ENCODE data around the gene COG6. TPM values are rescaled to one million over a fixed set of nuclear protein-coding genes. Genes with fewer than 3 reads are reported as not detected.

COG6 gene
- total RNA-seq, 1 donor from 2014 or later, result 36.2 TPM

DNA sequence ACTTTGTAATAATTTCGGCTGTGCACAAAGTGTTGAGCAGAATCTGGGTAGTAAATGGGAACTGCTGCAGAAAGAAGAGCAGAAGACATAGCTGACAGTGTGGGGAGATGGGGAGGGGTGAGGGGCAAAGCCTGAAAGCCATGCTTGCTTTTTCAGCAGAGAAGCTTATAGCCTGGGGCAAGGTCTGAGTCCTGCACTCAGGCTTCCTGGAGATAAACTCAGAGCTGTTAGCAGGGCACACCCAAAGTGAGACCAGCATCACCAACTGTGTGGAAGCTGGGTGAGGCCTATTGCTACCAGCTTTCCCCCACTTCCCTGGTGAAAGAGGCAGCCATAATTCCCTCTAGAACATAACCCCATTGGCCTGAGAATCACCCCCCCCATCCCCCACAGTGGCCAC, 36.9 kb upstream of the COG6 start:
- no peaks in the 10 kb centered on the region for H3K27me3 Mint-ChIP-seq (ENCODE audit: low read depth)
- H3K36me3 Mint-ChIP-seq (ENCODE audit: low read depth), result no peaks in the 10 kb centered on the region
- H3K27ac Mint-ChIP-seq (ENCODE audit: unreplicated experiment), result no peak overlapping the region
- peaks cover 5% of the 10 kb centered on the region for H3K4me1 Mint-ChIP-seq
- no peak for TF ChIP-seq CTCF (conservative IDR thresholded peaks at IDR 0.05)
- H3K9me3 Mint-ChIP-seq, result peaks cover 7% of the 10 kb centered on the region
- DNase-seq (ENCODE audit: low read depth, low spot score), result no peak
- no peak overlapping the region for H3K4me3 Mint-ChIP-seq

- Mint-ChIP-seq H3K36me3 (ENCODE audit: low read depth) (no peaks in the 10 kb centered on the region), H3K9me3 (peaks cover 7% of the 10 kb centered on the region), H3K27me3 (ENCODE audit: low read depth) (no peaks in the 10 kb centered on the region), H3K27ac (ENCODE audit: unreplicated experiment) (no peak overlapping the region), H3K4me1 (peaks cover 1% of the 10 kb centered on the region), H3K4me3 (no peak overlapping the region)
- TF ChIP-seq CTCF (conservative IDR thresholded peaks at IDR 0.05), result no peak
- DNase-seq (ENCODE audit: low read depth, low spot score), result no peak
Observed at GRCh38 chr13:39623466-39623865, 32.0 kb upstream of the COG6 start.

DNA sequence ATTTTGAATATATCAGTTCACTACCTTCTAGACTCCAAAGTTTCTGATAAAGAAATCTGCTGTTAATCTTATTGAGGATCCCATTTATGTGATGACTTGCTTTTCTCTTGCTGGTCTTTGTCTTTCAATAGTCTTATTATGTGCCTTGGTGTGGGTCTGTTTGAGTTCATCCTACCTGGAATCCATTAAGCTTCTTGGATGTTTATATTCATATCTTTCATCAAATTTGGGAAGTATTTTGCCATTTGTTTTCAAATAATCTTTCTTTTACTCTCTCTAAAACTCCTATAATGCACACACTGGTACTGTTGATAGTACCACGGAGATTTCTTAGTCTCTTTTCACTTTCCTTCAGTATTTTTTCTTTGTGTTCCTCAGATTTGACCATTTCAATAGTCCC, 24.2 kb upstream of the COG6 start:
- Mint-ChIP-seq H3K36me3 (ENCODE audit: low read depth) (no peaks in the 10 kb centered on the region), H3K4me1 (peaks cover 6% of the 10 kb centered on the region), H3K27me3 (ENCODE audit: low read depth) (no peaks in the 10 kb centered on the region), H3K4me3 (no peak overlapping the region), H3K9me3 (peaks cover 7% of the 10 kb centered on the region), H3K27ac (ENCODE audit: unreplicated experiment) (no peak overlapping the region)
- DNase-seq (ENCODE audit: low read depth, low spot score), result no peak
- TF ChIP-seq CTCF (conservative IDR thresholded peaks at IDR 0.05), result no peak

DNA sequence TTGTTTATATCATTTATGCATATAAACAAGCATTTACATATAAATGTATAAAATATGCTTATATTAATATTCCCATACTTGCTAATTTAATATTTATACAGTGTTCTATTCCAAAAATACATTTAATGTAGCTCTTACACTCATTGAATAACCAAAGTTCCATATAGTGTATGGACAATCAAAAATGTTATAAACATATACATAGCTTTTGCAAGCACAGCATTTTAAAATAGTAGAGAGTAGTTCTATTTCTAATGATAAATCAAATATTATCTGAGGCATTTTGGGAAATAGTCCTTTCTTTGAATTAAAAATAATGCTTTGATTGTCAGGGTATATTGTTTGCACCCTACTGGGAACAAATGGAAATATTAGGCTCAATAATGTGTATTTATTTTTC, 22.5 kb upstream of the COG6 start:
- Mint-ChIP-seq H3K27ac (ENCODE audit: unreplicated experiment) (no peak overlapping the region), H3K4me1 (peaks cover 6% of the 10 kb centered on the region), H3K4me3 (no peak overlapping the region), H3K36me3 (ENCODE audit: low read depth) (no peaks in the 10 kb centered on the region), H3K9me3 (peaks cover 7% of the 10 kb centered on the region), H3K27me3 (ENCODE audit: low read depth) (no peaks in the 10 kb centered on the region)
- no peak for TF ChIP-seq CTCF (conservative IDR thresholded peaks at IDR 0.05)
- no peak for DNase-seq (ENCODE audit: low read depth, low spot score)

GRCh38 chr13:39635564-39635963, 19.9 kb upstream of the COG6 start:
- H3K9me3 Mint-ChIP-seq, result peaks cover 7% of the 10 kb centered on the region
- peaks cover 6% of the 10 kb centered on the region for H3K4me1 Mint-ChIP-seq
- no peak for TF ChIP-seq CTCF (conservative IDR thresholded peaks at IDR 0.05)
- no peak for DNase-seq (ENCODE audit: low read depth, low spot score)
- H3K27ac Mint-ChIP-seq (ENCODE audit: unreplicated experiment), result no peak overlapping the region
- no peak overlapping the region for H3K4me3 Mint-ChIP-seq
- H3K27me3 Mint-ChIP-seq (ENCODE audit: low read depth), result no peaks in the 10 kb centered on the region
- H3K36me3 Mint-ChIP-seq (ENCODE audit: low read depth), result no peaks in the 10 kb centered on the region

- H3K9me3 Mint-ChIP-seq, result no peaks in the 10 kb centered on the region
- no peaks in the 10 kb centered on the region for H3K27me3 Mint-ChIP-seq (ENCODE audit: low read depth)
- H3K4me1 Mint-ChIP-seq, result peaks cover 6% of the 10 kb centered on the region
- H3K27ac Mint-ChIP-seq (ENCODE audit: unreplicated experiment), result no peak overlapping the region
- no peak overlapping the region for H3K4me3 Mint-ChIP-seq
- no peak for DNase-seq (ENCODE audit: low read depth, low spot score)
- no peaks in the 10 kb centered on the region for H3K36me3 Mint-ChIP-seq (ENCODE audit: low read depth)
- no peak for TF ChIP-seq CTCF (conservative IDR thresholded peaks at IDR 0.05)
Observed at GRCh38 chr13:39637890-39638289, 17.6 kb upstream of the COG6 start.
